GM20431 (cell line): ENCODE data around the gene MRGPRD.

Experiments
- in situ Hi-C: fragments of 300-500 bp; cut with MseI, MboI; formaldehyde crosslinking; loops from one replicate; pipeline ENCODE4 v1.15.0; 2020; ENCODE audit warnings: low sequenced_read_pairs; ENCODE audit not compliant: unreplicated experiment

MRGPRD gene

GRCh38 chr11:68996376-68997123 is 15.8 kb upstream of the MRGPRD start:
- in situ Hi-C loops = no loop called here

- in situ Hi-C loops = no loop called here
Observed at GRCh38 chr11:68994894-68995285, 14.1 kb upstream of the MRGPRD start.

- in situ Hi-C loops = no loop called here
Observed at GRCh38 chr11:68994161-68994893, 13.5 kb upstream of the MRGPRD start.

- in situ Hi-C loops = no loop called here
Observed at GRCh38 chr11:68993546-68993945, 12.8 kb upstream of the MRGPRD start.

- in situ Hi-C loops = no loop called here
Observed at GRCh38 chr11:68992743-68993255, 12.0 kb upstream of the MRGPRD start.

GRCh38 chr11:68990995-68991780 is 10.4 kb upstream of the MRGPRD start:
- in situ Hi-C loops = no loop called here

- in situ Hi-C loops = no loop called here
Observed at GRCh38 chr11:68989936-68990606, 9.3 kb upstream of the MRGPRD start.

- in situ Hi-C loops = no loop called here
Observed at GRCh38 chr11:68988491-68988890, 7.7 kb upstream of the MRGPRD start.

- in situ Hi-C loops = no loop called here
Observed at GRCh38 chr11:68987211-68987610, 6.4 kb upstream of the MRGPRD start.

- in situ Hi-C loops = no loop called here
Observed at GRCh38 chr11:68983801-68984200, 3.0 kb upstream of the MRGPRD start.

- in situ Hi-C loops = no loop called here
Observed at GRCh38 chr11:68982134-68982533, 1.3 kb upstream of the MRGPRD start.

GRCh38 chr11:68979931-68980775 is 633 bp downstream of the MRGPRD start:
- in situ Hi-C loops = no loop called here

- in situ Hi-C loops = no loop called here
Observed at GRCh38 chr11:68978931-68979594, 1.7 kb downstream of the MRGPRD start.

GRCh38 chr11:68978626-68978930 is 2.2 kb downstream of the MRGPRD start:
- in situ Hi-C loops = no loop called here

GRCh38 chr11:68977781-68978625 is 2.8 kb downstream of the MRGPRD start:
- in situ Hi-C loops = no loop called here

GRCh38 chr11:68976563-68976962 is 4.2 kb downstream of the MRGPRD start:
- in situ Hi-C loops = no loop called here

GRCh38 chr11:68976095-68976494 is 4.7 kb downstream of the MRGPRD start:
- in situ Hi-C loops = no loop called here
